Renal cortical epithelial cell (primary cell): ENCODE measurements around the gene RNF20. TPM values are rescaled to one million over a fixed set of nuclear protein-coding genes. Genes with fewer than 3 reads are reported as not detected.
"Not testable (repeated sequence)": the region's sequence is repeated elsewhere in the genome, so short reads cannot be mapped to it uniquely, and the experiment has no call there.

Experiments used
- DNase-seq: peaks from one replicate; pipeline ENCODE4 v3.0.0-alpha.2; 2011; ENCODE audit warnings: low read depth
- total RNA-seq: library from RNA; depleted of rRNA; stranded (reverse); fragments of >200 nt; gene quantifications from 2 replicates; pipeline ENCODE4 v1.2.3, GENCODE V29; 2014

Gene RNF20
- total RNA-seq, 1 donor from 2014 or later: 47.3 TPM

GRCh38 chr9:101536938-101537337, 3.3 kb downstream of the RNF20 start:
- DNase-seq: peak; percentile 22

- DNase-seq: no peak
These were observed 6.4 kb downstream of the RNF20 start for GRCh38 chr9:101540069-101540468.

- DNase-seq: no peak
These were observed 9.6 kb downstream of the RNF20 start for GRCh38 chr9:101543098-101543735.

GRCh38 chr9:101549472-101550098, 15.9 kb downstream of the RNF20 start:
- not testable (repeated sequence) for DNase-seq

- DNase-seq: no peak
These were observed 28.1 kb downstream of the RNF20 start for GRCh38 chr9:101561740-101562139.

GRCh38 chr9:101562966-101563365, 29.3 kb downstream of the RNF20 start:
- no peak for DNase-seq

GRCh38 chr9:101564252-101564651, 30.6 kb downstream of the RNF20 start:
- no peak for DNase-seq

GRCh38 chr9:101566904-101567724, 33.5 kb downstream of the RNF20 start:
- DNase-seq: peak; percentile 33

GRCh38 chr9:101567725-101568350, 34.2 kb downstream of the RNF20 start:
- DNase-seq: no peak

- DNase-seq: no peak
These were observed 36.3 kb downstream of the RNF20 start for GRCh38 chr9:101569741-101570501.

GRCh38 chr9:101571114-101571513, 37.5 kb downstream of the RNF20 start:
- DNase-seq: no peak

- DNase-seq: no peak
These were observed 38.7 kb downstream of the RNF20 start for GRCh38 chr9:101572316-101572715.

- DNase-seq: no peak
These were observed 41.2 kb downstream of the RNF20 start for GRCh38 chr9:101574731-101575333.

GRCh38 chr9:101578378-101578777, 44.7 kb downstream of the RNF20 start:
- no peak for DNase-seq

- DNase-seq: no peak
These were observed 46.3 kb downstream of the RNF20 start for GRCh38 chr9:101579711-101580545.

GRCh38 chr9:101582553-101582952, 48.9 kb downstream of the RNF20 start:
- DNase-seq: peak; percentile 10

- DNase-seq: no peak
These were observed 52.1 kb downstream of the RNF20 start for GRCh38 chr9:101585740-101586139.

- DNase-seq: no peak
These were observed 53.0 kb downstream of the RNF20 start for GRCh38 chr9:101586651-101587050.

GRCh38 chr9:101587332-101588043, 53.8 kb downstream of the RNF20 start:
- no peak for DNase-seq

GRCh38 chr9:101590074-101590473, 56.4 kb downstream of the RNF20 start:
- not testable (repeated sequence) for DNase-seq
